Fibroblast of lung (primary cell): ENCODE measurements around the gene ARID2. TPM values are rescaled to one million over a fixed set of nuclear protein-coding genes. Genes with fewer than 3 reads are reported as not detected.

Experiments used
- DNase-seq, 2 donors: peaks; one replicate each; pipeline versions ENCODE4 v3.0.0 to v3.0.0-alpha.2; 2010; ENCODE audit warnings: low read depth in 2 of 2
- H2AFZ ChIP-seq: 2 replicates; pipeline ENCODE4 v1.5.1; 2012; ENCODE audit warnings: low read length, control low read depth, inconsistent platforms
- H3K27ac ChIP-seq: 2 replicates; pipeline ENCODE4 v1.5.1; 2011; ENCODE audit warnings: low read length, control low read depth; ENCODE audit not compliant: insufficient read depth
- H3K27me3 ChIP-seq: 2 replicates; pipeline ENCODE4 v1.5.1; 2011; ENCODE audit warnings: mild to moderate bottlenecking, low read length; ENCODE audit not compliant: control insufficient read depth, insufficient read depth
- H3K36me3 ChIP-seq: 2 replicates; pipeline ENCODE4 v1.5.1; 2011; ENCODE audit warnings: low read length; ENCODE audit not compliant: control insufficient read depth, insufficient read depth
- H3K4me1 ChIP-seq: 2 replicates; pipeline ENCODE4 v1.5.1; 2011; ENCODE audit warnings: low read length; ENCODE audit not compliant: control insufficient read depth, insufficient read depth; ENCODE audit errors: extremely low read depth
- H3K4me2 ChIP-seq: 2 replicates; pipeline ENCODE4 v1.5.1; 2011; ENCODE audit warnings: low read length, control low read depth; ENCODE audit not compliant: insufficient read depth; ENCODE audit errors: extremely low read depth
- H3K4me3 ChIP-seq, 4 experiments: fragments of 200-600 bp in 1 of 4; sonication (generic) in 1 of 4; replicated peaks in 1 of 4; 2 replicates each; pipeline ENCODE4 v1.5.1; 2011 to 2016; ENCODE audit warnings: low read length in 4 of 4, low read depth in 3 of 4, mild to moderate bottlenecking in 3 of 4, control low read depth in 2 of 4, inconsistent platforms in 1 of 4, mixed read lengths in 1 of 4; ENCODE audit not compliant: insufficient read depth in 1 of 4; ENCODE audit errors: control extremely low read depth in 1 of 4
- H3K79me2 ChIP-seq: 2 replicates; pipeline ENCODE4 v1.5.1; 2012; ENCODE audit warnings: mild to moderate bottlenecking, low read length, inconsistent platforms; ENCODE audit not compliant: control insufficient read depth, insufficient read depth
- H3K9ac ChIP-seq: 2 replicates; pipeline ENCODE4 v1.5.1; 2011; ENCODE audit warnings: mild to moderate bottlenecking, low read length, control low read depth; ENCODE audit not compliant: insufficient read depth
- H3K9me3 ChIP-seq: 2 replicates; pipeline ENCODE4 v1.5.1; 2012; ENCODE audit warnings: low read depth, low read length; ENCODE audit not compliant: control insufficient read depth, insufficient read depth
- H4K20me1 ChIP-seq: 2 replicates; pipeline ENCODE4 v1.5.1; 2011; ENCODE audit warnings: low read length; ENCODE audit not compliant: control insufficient read depth, insufficient read depth; ENCODE audit errors: extremely low read depth
- CTCF ChIP-seq, 2 donors: IDR thresholded peaks in 1 of 2; conservative IDR thresholded peaks in 1 of 2; 1 replicate in 1 of 2; 2 replicates in 1 of 2; pipeline ENCODE4 v1.5.1; 2011 to 2012; ENCODE audit warnings: low read length in 2 of 2, control low read depth in 1 of 2, inconsistent platforms in 1 of 2, low read depth in 1 of 2, mild to moderate bottlenecking in 1 of 2
- EZH2 ChIP-seq: IDR thresholded peaks from 2 replicates; pipeline ENCODE4 v1.5.1; 2012; ENCODE audit warnings: low read length, control low read depth, mild to moderate bottlenecking; ENCODE audit errors: missing control alignments
- polyA plus RNA-seq, 2 donors: library from polyadenylated mRNA; depleted of rRNA in 1 of 2; stranded (reverse) in 1 of 2; unstranded in 1 of 2; fragments of >200 nt; gene quantifications; 2 replicates each; pipeline ENCODE4 v1.2.1, GENCODE V29; 2011 to 2012; ENCODE audit warnings: missing spikeins in 1 of 2
- total RNA-seq: library from RNA; depleted of rRNA; stranded (reverse); fragments of >200 nt; gene quantifications from 2 replicates; pipeline ENCODE4 v1.2.1, GENCODE V29; 2014

The ARID2 gene
- total and polyA plus RNA-seq, 2 donors (not counting 1 experiment from before 2014, with no cell fraction given) = 14.5 to 15.7 TPM

- H3K27ac ChIP-seq = no peak overlapping the region
- no peak overlapping the region for H2AFZ ChIP-seq
- no peaks in the 10 kb centered on the region for H3K79me2 ChIP-seq
- TF ChIP-seq CTCF (conservative IDR thresholded peaks at IDR 0.05 in 1 of 2, IDR thresholded peaks at IDR 0.05 in 1 of 2; ENCODE audit: low read depth in 1 of 2, low read length in 2 of 2) = no peak
- no peak for TF ChIP-seq EZH2
- H3K9ac ChIP-seq = no peak overlapping the region
- no peaks in the 10 kb centered on the region for H3K9me3 ChIP-seq
- H3K4me2 ChIP-seq = no peak overlapping the region
- no peak overlapping the region for H3K4me3 ChIP-seq
- H3K27me3 ChIP-seq = no peaks in the 10 kb centered on the region
- no peak for DNase-seq
- no peaks in the 10 kb centered on the region for H3K36me3 ChIP-seq
- no peaks in the 10 kb centered on the region for H4K20me1 ChIP-seq
- H3K4me1 ChIP-seq = no peaks in the 10 kb centered on the region
Measured at GRCh38 chr12:45707241-45707857, 22.2 kb upstream of the ARID2 start.

GRCh38 chr12:45708363-45708762 is 21.1 kb upstream of the ARID2 start:
- Histone ChIP-seq H2AFZ (no peak overlapping the region), H3K4me1 (no peaks in the 10 kb centered on the region), H3K9ac (no peak overlapping the region), H3K27me3 (no peaks in the 10 kb centered on the region), H3K36me3 (no peaks in the 10 kb centered on the region), H3K79me2 (no peaks in the 10 kb centered on the region), H3K4me3 (no peak overlapping the region), H3K4me2 (no peak overlapping the region), H3K27ac (no peak overlapping the region), H3K9me3 (no peaks in the 10 kb centered on the region), H4K20me1 (no peaks in the 10 kb centered on the region)
- no peak for TF ChIP-seq EZH2
- no peak for TF ChIP-seq CTCF (conservative IDR thresholded peaks at IDR 0.05 in 1 of 2, IDR thresholded peaks at IDR 0.05 in 1 of 2; ENCODE audit: low read depth in 1 of 2, low read length in 2 of 2)
- no peak for DNase-seq

- H3K4me3 ChIP-seq = no peak overlapping the region
- TF ChIP-seq CTCF (conservative IDR thresholded peaks at IDR 0.05 in 1 of 2, IDR thresholded peaks at IDR 0.05 in 1 of 2; ENCODE audit: low read depth in 1 of 2, low read length in 2 of 2) = no peak
- TF ChIP-seq EZH2 = no peak
- H4K20me1 ChIP-seq = no peaks in the 10 kb centered on the region
- peak in 1 of 2 donors; percentile 40 for DNase-seq
- H3K79me2 ChIP-seq = no peaks in the 10 kb centered on the region
- no peak overlapping the region for H3K27ac ChIP-seq
- H3K4me1 ChIP-seq = no peaks in the 10 kb centered on the region
- no peaks in the 10 kb centered on the region for H3K36me3 ChIP-seq
- no peaks in the 10 kb centered on the region for H3K27me3 ChIP-seq
- no peak overlapping the region for H3K9ac ChIP-seq
- H3K9me3 ChIP-seq = no peaks in the 10 kb centered on the region
- no peak overlapping the region for H3K4me2 ChIP-seq
- H2AFZ ChIP-seq = no peak overlapping the region
Measured at GRCh38 chr12:45708901-45709300, 20.6 kb upstream of the ARID2 start.
